ENCODE data around the gene CXCL1.

CXCL1 gene

GRCh38 chr4:73918058-73918457 is 48.9 kb downstream of the CXCL1 start:
- no peak for DNase-seq (ENCODE audit: low read depth)

- no peak for DNase-seq (ENCODE audit: low read depth)
These were observed 50.5 kb downstream of the CXCL1 start for GRCh38 chr4:73919691-73920090.

Measured in activated T-cell treated with anti-CD3 and anti-CD28 coated beads for 24 hours (primary cell).